GM12878 (cell line): ENCODE measurements around the gene SH2D5. TPM values are rescaled to one million over a fixed set of nuclear protein-coding genes. Genes with fewer than 3 reads are reported as not detected.

Experiments used
- ATAC-seq: fragments of 200-7000 bp; cut with Tn5 transposase; 3 replicates; pipeline ENCODE4 v1.9.1; 2020; ENCODE audit warnings: mild to moderate bottlenecking, moderate library complexity
- BruUV-seq: library from RNA; stranded (reverse); fragments of 400-500 nt; replicated peaks from 2 replicates; lab custom pipeline; 2021; lab: Mats Ljungman, UMichigan
- CTCF ChIA-PET: fragments of 300-600 bp; sonication (Branson Sonifier 250); formaldehyde crosslinking; extraction: SDS; loops from one replicate; lab custom pipeline; 2021; ENCODE audit warnings: inconsistent platforms; lab: Yijun Ruan, JAX
- POLR2A ChIA-PET: fragments of 350-600 bp; formaldehyde crosslinking; extraction: SDS; loops from one replicate; lab custom pipeline; 2021; ENCODE audit warnings: inconsistent platforms; lab: Charles Lee
- RAD21 ChIA-PET: fragments of 300-600 bp; sonication (Branson Sonifier 250); formaldehyde crosslinking; loops from one replicate; lab custom pipeline; 2023; ENCODE audit warnings: antibody characterized with exemption; ENCODE audit not compliant: unreplicated experiment; lab: Charles Lee
- SMC1A ChIA-PET: fragments of 300-600 bp; sonication (Branson Sonifier 250); formaldehyde crosslinking; loops from one replicate; lab custom pipeline; 2023; ENCODE audit not compliant: unreplicated experiment, uncharacterized antibody; lab: Charles Lee
- DNase-seq: peaks from one replicate; pipeline ENCODE4 v3.0.0-alpha.2; 2011; ENCODE audit warnings: low read depth, low spot score
- FAIRE-seq: peaks from 3 replicates; lab custom pipeline; 2011; peaks lifted over from hg19 to GRCh38; lab: Jason Lieb, UNC
- H2AFZ ChIP-seq: 2 replicates; pipeline ENCODE4 v1.6.0; 2011; ENCODE audit warnings: low read depth, low read length, control low read depth; ENCODE audit not compliant: control insufficient read depth
- H3K27ac ChIP-seq: 2 replicates; pipeline ENCODE4 v1.5.1; 2011; ENCODE audit warnings: control low read depth; ENCODE audit not compliant: control insufficient read depth, insufficient read depth
- H3K27me3 ChIP-seq, 2 experiments: replicated peaks in 1 of 2; 2 replicates each; pipeline versions ENCODE4 v1.6.0 to v1.6.1; 2011; ENCODE audit warnings: low read length in 1 of 2; ENCODE audit not compliant: control insufficient read depth in 2 of 2, insufficient read depth in 2 of 2
- H3K36me3 ChIP-seq, 2 experiments: 2 replicates each; pipeline ENCODE4 v1.5.1; 2011; ENCODE audit warnings: low read length in 1 of 2; ENCODE audit not compliant: control insufficient read depth in 2 of 2, insufficient read depth in 2 of 2
- H3K4me1 ChIP-seq: 2 replicates; pipeline ENCODE4 v1.6.1; 2011; ENCODE audit warnings: mild to moderate bottlenecking, low read length, moderate library complexity, mixed read lengths; ENCODE audit not compliant: control insufficient read depth, insufficient read depth
- H3K4me2 ChIP-seq: 2 replicates; pipeline ENCODE4 v1.6.0; 2011; ENCODE audit warnings: control low read depth; ENCODE audit not compliant: control insufficient read depth, insufficient read depth
- H3K4me3 ChIP-seq: fragments of 200-600 bp; sonication (generic); 2 replicates; pipeline ENCODE4 v1.5.1; 2016
- H3K79me2 ChIP-seq: 2 replicates; pipeline ENCODE4 v1.6.0; 2011; ENCODE audit warnings: low read length; ENCODE audit not compliant: control insufficient read depth, insufficient read depth
- H3K9ac ChIP-seq: 2 replicates; pipeline ENCODE4 v1.8.0; 2011; ENCODE audit warnings: low read length, control low read depth, mixed read lengths; ENCODE audit not compliant: control insufficient read depth, insufficient read depth
- H3K9me3 ChIP-seq: replicated peaks from 3 replicates; pipeline ENCODE4 v1.5.1; 2011; ENCODE audit warnings: mild to moderate bottlenecking, low read length; ENCODE audit not compliant: control insufficient read depth, insufficient read depth
- H4K20me1 ChIP-seq: 2 replicates; pipeline ENCODE4 v1.6.0; 2011; ENCODE audit not compliant: control insufficient read depth, insufficient read depth
- HSF1 ChIP-seq: fragments of 150-350 bp; IDR thresholded peaks from 2 replicates; pipeline ENCODE4 v1.6.1; 2014; ENCODE audit warnings: mild to moderate bottlenecking, low read depth, low read length
- IRF4 ChIP-seq: IDR thresholded peaks from 2 replicates; pipeline ENCODE4 v1.6.1; 2011; ENCODE audit warnings: low read depth, low read length
- LARP7 ChIP-seq: fragments of 450-650 bp; IDR thresholded peaks from 2 replicates; pipeline ENCODE4 v1.6.1; 2017; ENCODE audit warnings: mild to moderate bottlenecking
- MTA3 ChIP-seq: IDR thresholded peaks from 2 replicates; pipeline ENCODE4 v1.6.1; 2012; ENCODE audit warnings: low read length, inconsistent platforms, borderline replicate concordance
- MXI1 ChIP-seq: fragments of 150-350 bp; IDR thresholded peaks from 2 replicates; pipeline ENCODE4 v1.6.1; 2011; ENCODE audit warnings: low read depth, mild to moderate bottlenecking, inconsistent platforms, low read length, improper control_type of control experiment
- NBN ChIP-seq: fragments of 450-650 bp; IDR thresholded peaks from 2 replicates; pipeline ENCODE4 v1.6.1; 2016
- NFYA ChIP-seq: IDR thresholded peaks from 2 replicates; pipeline ENCODE4 v1.6.1; 2011; ENCODE audit warnings: low read depth, mild to moderate bottlenecking, low read length, improper control_type of control experiment, borderline replicate concordance
- NRF1 ChIP-seq: conservative IDR thresholded peaks from 2 replicates; pipeline ENCODE4 v1.6.1; 2011; ENCODE audit warnings: mild to moderate bottlenecking, low read depth, low read length, improper control_type of control experiment
- RAD51 ChIP-seq: fragments of 450-650 bp; IDR thresholded peaks from 2 replicates; pipeline ENCODE4 v1.6.1; 2016; ENCODE audit warnings: moderate library complexity, mild to moderate bottlenecking, inconsistent platforms
- RELA ChIP-seq: fragments of 450-650 bp; IDR thresholded peaks from 2 replicates; pipeline ENCODE4 v1.8.0; 2014; ENCODE audit warnings: borderline replicate concordance; ENCODE audit not compliant: partially characterized antibody
- SMAD1 ChIP-seq: fragments of 450-650 bp; IDR thresholded peaks from 2 replicates; pipeline ENCODE4 v1.6.1; 2018; ENCODE audit warnings: mild to moderate bottlenecking, low read depth; ENCODE audit not compliant: partially characterized antibody
- STAT1 ChIP-seq: fragments of 450-650 bp; conservative IDR thresholded peaks from 2 replicates; pipeline ENCODE4 v1.6.1; 2014; ENCODE audit warnings: antibody characterized with exemption, mild to moderate bottlenecking
- ZNF24 ChIP-seq: fragments of 450-650 bp; IDR thresholded peaks from 2 replicates; pipeline ENCODE4 v1.6.1; 2017; ENCODE audit warnings: antibody characterized with exemption, mild to moderate bottlenecking
- ZNF622 ChIP-seq: fragments of 450-650 bp; IDR thresholded peaks from 2 replicates; pipeline ENCODE4 v1.6.1; 2017; ENCODE audit warnings: mild to moderate bottlenecking, inconsistent platforms
- ZNF687 ChIP-seq: fragments of 450-650 bp; IDR thresholded peaks from 2 replicates; pipeline ENCODE4 v1.6.1; 2017; ENCODE audit warnings: mild to moderate bottlenecking, moderate library complexity
- WGBS: methylation state at CpG from one replicate; pipeline ENCODE4 v1.1.6; 2016; ENCODE audit warnings: low lambda C conversion rate; ENCODE audit not compliant: insufficient replicate concordance, insufficient coverage; ENCODE audit errors: missing lambda C conversion rate; 5-methylcytosine and 5-hydroxymethylcytosine counted together
- in situ Hi-C: fragments of 300-500 bp; cut with MboI; formaldehyde crosslinking; loops from 9 replicates; pipeline ENCODE4 v1.14.3; 2018; ENCODE audit warnings: mixed read lengths
- intact Hi-C: fragments of 100-400 bp; cut with micrococcal nuclease; formaldehyde crosslinking; loops from one replicate; pipeline ENCODE4 v1.14.2; 2022; ENCODE audit not compliant: unreplicated experiment
- polyA plus RNA-seq, 11 experiments: library from polyadenylated mRNA; depleted of rRNA in 4 of 11; unstranded in 6 of 11; stranded (reverse) in 5 of 11; fragments of >200 nt; fragmentation: Nextera tagmentation in 4 of 11; fragmentation: Illumina TruSeq in 1 of 11; extraction: Ambion mirVana in 4 of 11; extraction: Trizol in 1 of 11; gene quantifications; 1 replicate in 1 of 11; 2 replicates in 10 of 11; pipeline versions ENCODE4 v1.2.1 to v1.2.3, GENCODE V29; 2011 to 2016; ENCODE audit warnings: inconsistent platforms in 2 of 11, missing spikeins in 2 of 11, low read depth in 1 of 11
- total RNA-seq, 4 experiments: library from RNA; depleted of rRNA in 3 of 4; stranded (reverse); fragments of >200 nt in 3 of 4; fragmentation: Illumina TruSeq in 1 of 4; extraction: Trizol in 1 of 4; gene quantifications; 2 replicates each; pipeline versions ENCODE4 v1.2.1 to v1.2.3, GENCODE V29; 2013 to 2021
- TF ChIP-seq, protein P1 (sequence below): IDR thresholded peaks from 2 replicates; pipeline ENCODE4 v1.6.1; 2011; ENCODE audit warnings: borderline replicate concordance, low read depth, mild to moderate bottlenecking, moderate library complexity, mixed read lengths, low read length; ENCODE audit not compliant: insufficient read depth; ENCODE audit errors: extremely low read length
- TF ChIP-seq, protein P2 (sequence below): IDR thresholded peaks from 2 replicates; pipeline ENCODE4 v1.6.1; 2011; ENCODE audit warnings: low read depth, low read length, improper control_type of control experiment, borderline replicate concordance

SH2D5 gene
- total and polyA plus RNA-seq, 10 of the 15 experiments (the other 5 are each of a cell fraction or from before 2014, with no cell fraction given), result 0.03 to 0.62 (median 0.20) TPM; not detected in 3

DNA sequence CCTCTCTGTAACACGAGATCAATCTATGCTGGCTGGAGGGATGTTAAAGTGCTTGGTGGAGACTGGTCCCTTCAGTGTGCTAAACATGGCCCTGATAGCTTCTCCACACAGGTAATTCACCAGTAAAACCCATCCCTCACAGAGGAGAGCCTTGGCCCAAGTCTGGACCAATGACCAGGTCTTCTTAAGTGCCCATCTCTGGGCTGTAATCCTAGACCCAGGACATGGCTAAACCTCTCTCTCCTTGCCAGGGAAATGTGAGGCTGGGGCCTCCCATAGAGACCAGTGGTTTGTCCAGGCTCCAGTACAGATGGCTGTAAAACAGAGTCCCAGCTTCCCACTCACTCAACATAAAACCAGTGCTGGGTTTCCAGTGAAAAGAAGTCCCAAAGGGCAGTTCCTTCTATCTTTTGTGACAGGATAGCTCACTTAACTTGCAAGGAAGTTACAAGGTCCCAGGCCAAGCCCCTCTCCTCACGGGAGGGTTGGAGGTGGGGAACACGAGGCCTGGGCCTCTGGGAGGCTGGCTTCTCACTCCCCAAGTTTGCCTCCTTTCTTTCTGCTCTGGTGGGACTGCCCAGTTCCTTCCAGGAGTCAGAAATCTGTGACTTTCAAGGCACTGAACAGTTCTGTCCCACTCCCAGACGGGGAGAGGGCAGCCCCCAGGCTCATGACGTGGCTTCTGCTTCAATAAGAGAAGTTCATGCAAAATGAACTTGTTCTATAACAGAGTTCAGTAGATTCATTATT, 12.5 kb downstream of the SH2D5 start (continued):
- TF ChIP-seq, protein P1, sequence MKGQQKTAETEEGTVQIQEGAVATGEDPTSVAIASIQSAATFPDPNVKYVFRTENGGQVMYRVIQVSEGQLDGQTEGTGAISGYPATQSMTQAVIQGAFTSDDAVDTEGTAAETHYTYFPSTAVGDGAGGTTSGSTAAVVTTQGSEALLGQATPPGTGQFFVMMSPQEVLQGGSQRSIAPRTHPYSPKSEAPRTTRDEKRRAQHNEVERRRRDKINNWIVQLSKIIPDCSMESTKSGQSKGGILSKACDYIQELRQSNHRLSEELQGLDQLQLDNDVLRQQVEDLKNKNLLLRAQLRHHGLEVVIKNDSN, result no peak
- TF ChIP-seq ZNF24, result no peak
- TF ChIP-seq, protein P2, sequence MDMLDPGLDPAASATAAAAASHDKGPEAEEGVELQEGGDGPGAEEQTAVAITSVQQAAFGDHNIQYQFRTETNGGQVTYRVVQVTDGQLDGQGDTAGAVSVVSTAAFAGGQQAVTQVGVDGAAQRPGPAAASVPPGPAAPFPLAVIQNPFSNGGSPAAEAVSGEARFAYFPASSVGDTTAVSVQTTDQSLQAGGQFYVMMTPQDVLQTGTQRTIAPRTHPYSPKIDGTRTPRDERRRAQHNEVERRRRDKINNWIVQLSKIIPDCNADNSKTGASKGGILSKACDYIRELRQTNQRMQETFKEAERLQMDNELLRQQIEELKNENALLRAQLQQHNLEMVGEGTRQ, result no peak
- no peak for TF ChIP-seq NBN
- no peak for TF ChIP-seq NRF1

GRCh38 chr1:20719261-20719660, 13.2 kb downstream of the SH2D5 start:
- FAIRE-seq (no peak), DNase-seq (no peak), ATAC-seq (no peak)
- RAD21 ChIA-PET, result no interaction called here
- Histone ChIP-seq H3K36me3 (no peaks in the 10 kb centered on the region), H3K79me2 (no peaks in the 10 kb centered on the region), H3K9me3 (no peaks in the 10 kb centered on the region; the same call in 2 of the 3 replicates), H3K27ac (no peak overlapping the region), H3K4me1 (no peaks in the 10 kb centered on the region), H3K27me3 (peaks cover 0 to 5% of the 10 kb centered on the region in 2 experiments; a peak in 1 of 4 replicates), H3K9ac (no peak overlapping the region), H4K20me1 (no peaks in the 10 kb centered on the region), H3K4me2 (no peak overlapping the region), H3K4me3 (no peak overlapping the region), H2AFZ (no peak overlapping the region)
- no TSS peak for BruUV-seq
- intact Hi-C loops, result no loop called here
- WGBS, result 74% methylated on average over 8 of the region's 8 CpGs
- CTCF ChIA-PET, result interaction anchor here (0.6 kb wide), 1 partner anchor 453 kb away, joined by 3 read pairs; no protein-coding TSS in a partner anchor
- SMC1A ChIA-PET, result no interaction called here
- POLR2A ChIA-PET, result no interaction called here
- in situ Hi-C loops, result no loop called here
- TF ChIP-seq IRF4 (no peak), RELA (no peak), HSF1 (no peak), MTA3 (no peak), STAT1 (no peak), LARP7 (no peak), MXI1 (no peak), ZNF687 (no peak), RAD51 (no peak), ZNF622 (no peak), SMAD1 (no peak), NFYA (no peak)
